HG03280 (cell line): ENCODE measurements around the gene BTG1.

Experiments used
- ATAC-seq: cut with Tn5 transposase; IDR thresholded peaks from one replicate; pipeline ENCODE4 v1.9.1; 2021; ENCODE audit warnings: mild to moderate bottlenecking, moderate library complexity; ENCODE audit not compliant: unreplicated experiment

The BTG1 gene

GRCh38 chr12:92145731-92146496 lies at the start of gene BTG1:
BTG1 (minus strand) TSS chr12:92145846; CDS start chr12:92145535, 311 bp downstream.
- peak; percentile 77 for ATAC-seq

- ATAC-seq, result no peak
Measured at GRCh38 chr12:92194561-92194960, 48.9 kb upstream of the BTG1 start.

- no peak for ATAC-seq
Measured at GRCh38 chr12:92193846-92194245, 48.2 kb upstream of the BTG1 start.

- no peak for ATAC-seq
Measured at GRCh38 chr12:92193063-92193462, 47.4 kb upstream of the BTG1 start.

- ATAC-seq, result no peak
Measured at GRCh38 chr12:92192360-92192759, 46.7 kb upstream of the BTG1 start.

GRCh38 chr12:92191061-92191460 lies 45.4 kb upstream of the BTG1 start:
- ATAC-seq, result no peak

- ATAC-seq, result no peak
Measured at GRCh38 chr12:92188517-92189188, 43.0 kb upstream of the BTG1 start.

GRCh38 chr12:92186038-92186470 lies 40.4 kb upstream of the BTG1 start:
- no peak for ATAC-seq

GRCh38 chr12:92185052-92185451 lies 39.4 kb upstream of the BTG1 start:
- peak; percentile 58 for ATAC-seq

GRCh38 chr12:92183575-92183974 lies 37.9 kb upstream of the BTG1 start:
- no peak for ATAC-seq

- ATAC-seq, result no peak
Measured at GRCh38 chr12:92178340-92178739, 32.7 kb upstream of the BTG1 start.

- ATAC-seq, result no peak
Measured at GRCh38 chr12:92176646-92177045, 31.0 kb upstream of the BTG1 start.

- no peak for ATAC-seq
Measured at GRCh38 chr12:92175961-92176360, 30.3 kb upstream of the BTG1 start.

- no peak for ATAC-seq
Measured at GRCh38 chr12:92170050-92170449, 24.4 kb upstream of the BTG1 start.

- ATAC-seq, result no peak
Measured at GRCh38 chr12:92167075-92167474, 21.4 kb upstream of the BTG1 start.

- ATAC-seq, result no peak
Measured at GRCh38 chr12:92164712-92165111, 19.1 kb upstream of the BTG1 start.

- ATAC-seq, result no peak
Measured at GRCh38 chr12:92162079-92162478, 16.4 kb upstream of the BTG1 start.

GRCh38 chr12:92158796-92159439 lies 13.3 kb upstream of the BTG1 start:
- no peak for ATAC-seq

GRCh38 chr12:92156704-92157395 lies 11.2 kb upstream of the BTG1 start:
- no peak for ATAC-seq

- ATAC-seq, result no peak
Measured at GRCh38 chr12:92156139-92156538, 10.5 kb upstream of the BTG1 start.

- ATAC-seq, result no peak
Measured at GRCh38 chr12:92155733-92156132, 10.1 kb upstream of the BTG1 start.
